ENCODE data around the gene SIRT4.

SIRT4 gene

DNA sequence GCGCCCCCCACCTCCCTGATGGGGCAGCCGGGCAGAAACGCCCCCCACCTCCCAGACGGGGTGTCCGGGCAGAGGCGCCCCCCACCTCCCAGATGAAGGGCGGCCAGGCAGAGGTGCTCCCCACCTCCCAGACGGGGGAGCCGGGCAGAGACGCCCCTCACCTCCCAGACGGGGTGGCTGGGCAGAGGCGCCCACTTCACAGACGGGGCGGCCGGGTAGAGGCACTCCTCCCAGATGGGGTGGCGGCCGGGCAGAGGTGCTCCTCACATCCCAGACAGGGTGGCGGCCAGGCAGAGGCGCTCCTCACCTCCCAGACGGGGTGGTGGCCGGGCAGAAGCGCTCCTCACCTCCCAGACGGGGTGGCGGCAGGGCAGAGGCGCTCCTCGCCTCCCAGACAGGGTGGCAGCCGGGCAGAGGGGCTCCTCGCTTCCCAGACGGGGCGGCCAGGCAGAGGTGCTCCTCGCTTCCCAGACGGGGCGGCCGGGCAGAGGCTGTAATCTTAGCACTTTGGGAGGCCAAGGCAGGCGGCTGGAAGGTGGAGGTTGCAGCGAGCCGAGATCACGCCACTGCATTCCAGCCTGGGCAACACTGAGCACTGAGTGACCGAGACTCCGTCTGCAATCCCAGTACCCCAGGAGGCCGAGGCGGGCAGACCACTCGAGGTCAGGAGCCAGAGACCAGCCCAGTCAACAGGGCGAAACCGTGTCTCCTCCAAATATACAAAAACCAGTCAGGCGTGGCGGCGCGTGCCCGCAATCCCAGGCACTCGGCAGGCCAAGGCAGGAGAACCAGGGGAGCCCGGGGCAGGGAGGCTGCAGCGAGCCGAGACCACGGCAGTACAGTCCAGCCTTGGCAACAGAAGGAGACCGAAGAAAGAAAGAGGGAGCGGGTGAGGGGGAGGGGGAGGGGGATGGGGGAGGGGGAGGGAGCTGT, 23.7 kb upstream of the SIRT4 start:
- no peak for DNase-seq (ENCODE audit: low read depth)

DNA sequence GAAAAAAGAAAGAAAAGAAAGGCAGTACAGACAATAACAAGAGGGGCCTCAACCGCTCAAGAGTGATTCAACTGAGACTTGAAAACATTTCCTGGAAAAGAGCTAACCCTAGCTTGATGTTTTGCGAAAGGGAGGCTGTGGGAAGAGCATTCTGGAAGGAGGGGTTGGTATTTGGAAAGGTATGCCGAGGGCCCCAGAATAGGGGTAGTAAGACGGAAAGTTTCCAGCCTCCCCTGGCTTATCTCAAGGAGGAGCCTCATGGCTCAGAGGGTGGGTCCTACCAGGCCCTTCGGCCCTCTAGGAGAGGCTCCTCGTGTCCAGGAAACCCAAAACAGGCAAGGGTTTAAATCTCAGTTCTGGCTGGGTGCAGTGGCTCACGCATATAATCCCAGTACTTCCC, 18.8 kb upstream of the SIRT4 start:
- no peak for DNase-seq (ENCODE audit: low read depth)

- no peak for DNase-seq (ENCODE audit: low read depth)
These were observed 17.7 kb upstream of the SIRT4 start for GRCh38 chr12:120284381-120284780.

GRCh38 chr12:120286768-120287490, 15.2 kb upstream of the SIRT4 start:
- no peak for DNase-seq (ENCODE audit: low read depth)

DNA sequence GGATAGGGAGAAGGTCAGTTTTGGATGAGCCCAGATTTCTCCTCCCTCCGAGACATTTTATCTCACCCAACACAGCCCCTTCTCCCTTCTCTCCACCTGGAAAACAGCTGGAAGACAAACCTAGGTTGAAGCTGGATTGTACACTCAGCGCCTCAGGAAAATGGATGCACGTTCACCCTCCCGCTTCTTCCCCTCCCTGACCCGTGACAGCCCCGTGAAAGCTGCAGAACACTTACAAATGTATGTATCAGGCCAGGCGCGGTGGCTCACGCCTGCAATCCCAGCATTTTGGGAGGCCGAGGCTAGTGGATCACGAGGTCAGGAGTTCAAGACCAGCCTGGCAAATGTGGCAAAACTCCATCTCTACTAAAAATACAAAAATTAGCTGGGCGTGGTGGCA, 14.6 kb upstream of the SIRT4 start:
- no peak for DNase-seq (ENCODE audit: low read depth)

DNA sequence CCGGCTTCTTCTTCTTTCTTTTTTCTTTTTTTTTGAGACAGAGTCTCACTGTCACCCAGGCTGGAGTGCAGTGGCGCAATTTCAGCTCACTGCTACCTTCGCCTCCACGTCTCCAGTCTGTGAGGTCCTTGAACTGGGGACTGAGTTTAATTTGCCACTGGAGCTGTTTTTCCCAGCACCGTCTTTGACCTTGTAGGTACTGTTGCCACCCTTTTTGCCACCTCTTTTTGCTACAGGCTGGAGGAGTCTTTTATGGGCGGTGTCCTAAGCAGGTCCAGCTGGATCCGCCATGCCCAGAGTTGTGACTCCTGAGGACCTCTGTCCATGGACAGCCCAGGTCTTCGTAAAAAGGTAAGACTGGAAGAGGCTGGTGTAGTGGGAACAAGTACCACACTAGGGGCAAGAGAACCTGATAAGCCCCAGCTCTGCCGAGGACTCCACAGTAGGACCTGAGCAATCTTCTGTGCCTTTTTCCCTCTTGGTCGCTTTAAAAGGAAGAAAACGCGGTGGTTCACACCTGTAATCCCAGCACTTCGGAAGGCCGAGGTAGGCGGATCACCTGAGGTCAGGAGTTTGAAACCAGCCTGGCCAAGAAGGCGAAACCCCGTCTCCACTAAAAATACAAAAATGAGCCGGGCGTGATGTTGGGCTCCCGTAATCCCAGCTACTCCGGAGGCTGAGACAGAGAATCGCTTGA, 11.4 kb upstream of the SIRT4 start:
- DNase-seq (ENCODE audit: low read depth), result no peak

DNA sequence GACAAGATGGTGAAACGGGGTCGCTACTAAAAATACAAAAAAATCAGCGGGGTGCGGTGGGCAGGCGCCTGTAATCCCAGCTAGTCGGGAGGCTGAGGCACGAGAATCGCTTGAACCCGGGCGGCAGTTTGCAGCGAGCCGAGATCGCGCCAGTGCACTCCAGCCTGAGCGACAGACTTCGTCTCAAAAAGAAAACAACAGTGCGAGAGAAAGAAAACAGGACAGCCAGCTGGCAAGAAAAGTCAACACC, 9.8 kb upstream of the SIRT4 start:
- no peak for DNase-seq (ENCODE audit: low read depth)

DNA sequence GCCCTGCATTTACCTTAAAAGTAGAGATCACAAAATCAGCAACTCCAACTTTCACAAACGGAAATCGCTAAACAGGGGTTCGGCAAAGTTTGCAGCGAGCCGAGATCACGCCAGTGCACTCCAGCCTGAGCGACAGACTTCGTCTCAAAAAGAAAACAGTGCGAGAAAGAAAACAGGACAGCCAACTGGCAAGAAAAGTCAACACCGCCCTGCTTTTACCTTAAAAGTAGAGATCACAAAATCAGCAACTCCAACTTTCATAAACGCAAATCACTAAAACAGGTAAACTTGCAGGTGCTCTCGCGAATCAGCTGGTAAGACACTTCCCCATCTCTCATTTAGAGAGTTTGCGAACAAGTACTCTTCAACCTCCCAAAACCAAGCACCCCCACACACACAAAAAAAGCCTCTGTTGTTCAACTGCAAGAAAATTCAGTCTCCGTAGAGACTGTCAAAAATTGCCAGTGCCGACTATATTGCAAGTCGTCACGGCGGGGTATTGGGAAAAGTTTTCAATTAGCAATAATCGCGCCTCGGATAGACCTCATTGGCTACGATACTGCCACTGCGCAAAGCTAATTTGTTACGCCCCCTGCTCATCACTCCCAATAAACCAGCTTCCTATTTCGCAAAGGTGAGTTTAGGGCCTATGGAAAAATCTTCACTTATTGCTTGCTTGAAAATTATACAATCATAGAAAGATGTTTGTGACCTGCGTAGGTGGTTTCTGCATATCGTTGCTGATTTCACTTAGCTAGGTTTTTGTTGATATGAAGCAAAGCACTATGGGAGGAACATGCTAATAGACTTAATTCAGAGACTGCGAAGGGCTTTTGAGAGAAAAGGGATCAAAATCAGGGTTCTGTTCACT, 9.2 kb upstream of the SIRT4 start, which contains the start of gene RNU4-1:
Gene RNU4-1, minus strand, starts transcription at position 577 of the 871 bp plus-strand sequence.
- DNase-seq (ENCODE audit: low read depth), result peak; percentile 54

GRCh38 chr12:120314220-120314619, 12.1 kb downstream of the SIRT4 start:
- DNase-seq (ENCODE audit: low read depth), result no peak

GRCh38 chr12:120316798-120317223, 14.7 kb downstream of the SIRT4 start:
- no peak for DNase-seq (ENCODE audit: low read depth)

- DNase-seq (ENCODE audit: low read depth), result peak; percentile 97
These were observed 15.3 kb downstream of the SIRT4 start for GRCh38 chr12:120317224-120318105.

- DNase-seq (ENCODE audit: low read depth), result no peak
These were observed 19.5 kb downstream of the SIRT4 start for GRCh38 chr12:120321382-120322202.

DNA sequence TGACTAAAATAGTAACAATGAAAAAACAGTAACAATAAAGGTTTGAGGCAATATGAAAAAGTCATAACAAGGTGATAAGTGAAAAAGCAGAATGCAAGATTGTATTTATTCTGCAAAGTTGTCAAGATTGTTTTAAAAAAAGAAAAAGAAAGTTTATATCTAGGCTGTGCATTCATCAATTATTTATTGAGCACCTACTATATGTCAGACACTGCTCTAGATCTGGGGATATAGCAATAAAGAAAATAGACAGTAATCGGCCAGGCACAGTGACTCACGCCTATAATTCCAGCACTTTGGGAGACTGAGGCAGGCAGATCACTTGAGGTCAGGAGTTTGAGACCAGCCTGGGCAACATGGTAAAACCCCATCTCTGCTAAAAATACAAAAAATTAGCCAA, 21.7 kb downstream of the SIRT4 start:
- no peak for DNase-seq (ENCODE audit: low read depth)

DNA sequence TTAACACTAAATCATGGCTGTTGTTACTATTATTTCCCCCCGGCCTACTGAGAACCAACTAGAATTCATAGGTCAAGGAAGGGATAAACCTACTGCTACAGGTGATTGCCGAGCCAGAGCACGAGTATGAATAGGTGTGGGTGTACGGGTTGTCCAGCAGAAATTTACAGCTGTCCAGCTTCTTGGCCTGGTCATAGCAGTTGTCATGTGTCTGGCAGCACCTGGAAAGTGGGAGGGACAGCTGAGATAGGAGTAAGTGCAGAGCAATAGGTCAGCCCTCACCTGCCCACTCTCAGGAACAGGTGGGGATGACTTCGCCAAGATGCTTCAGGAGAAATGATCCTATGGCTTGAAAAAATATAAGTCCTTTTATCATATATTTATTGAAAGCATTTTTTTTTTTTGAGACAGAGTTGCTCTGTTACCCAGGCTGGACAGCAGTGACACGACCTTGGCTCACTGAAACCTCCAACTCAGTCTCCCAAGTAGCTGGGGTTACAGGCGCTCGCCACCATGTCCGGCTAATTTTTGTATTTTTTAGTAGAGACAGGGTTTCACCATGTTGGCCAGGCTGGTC, 22.8 kb downstream of the SIRT4 start:
- DNase-seq (ENCODE audit: low read depth), result no peak

DNA sequence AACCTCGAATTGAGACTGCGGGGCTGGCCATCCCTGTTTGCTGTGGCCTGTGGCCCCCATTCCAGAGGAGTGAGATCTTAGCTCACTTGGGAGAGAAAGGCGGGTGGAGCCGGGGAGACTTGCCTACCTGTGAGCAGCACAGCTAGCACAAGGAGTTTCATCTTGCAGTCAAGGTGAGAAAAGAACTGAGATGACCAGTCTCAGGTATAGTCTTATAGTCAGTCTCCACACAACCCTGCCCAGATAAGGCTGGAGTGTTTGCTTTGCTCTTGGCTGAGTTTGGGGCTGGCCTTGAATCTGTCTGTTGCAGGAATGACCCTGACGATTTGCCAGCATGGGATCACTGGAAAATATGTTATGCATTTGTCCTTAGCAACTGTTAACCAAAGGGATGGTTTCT, 25.5 kb downstream of the SIRT4 start, which contains the start of gene PLA2G1B:
Gene PLA2G1B, minus strand, starts transcription at position 187 of the 400 bp plus-strand sequence. Its CDS starts 26 bp downstream, at position 161.
- DNase-seq (ENCODE audit: low read depth), result no peak

- DNase-seq (ENCODE audit: low read depth), result no peak
These were observed 26.1 kb downstream of the SIRT4 start for GRCh38 chr12:120328228-120328627.

DNA sequence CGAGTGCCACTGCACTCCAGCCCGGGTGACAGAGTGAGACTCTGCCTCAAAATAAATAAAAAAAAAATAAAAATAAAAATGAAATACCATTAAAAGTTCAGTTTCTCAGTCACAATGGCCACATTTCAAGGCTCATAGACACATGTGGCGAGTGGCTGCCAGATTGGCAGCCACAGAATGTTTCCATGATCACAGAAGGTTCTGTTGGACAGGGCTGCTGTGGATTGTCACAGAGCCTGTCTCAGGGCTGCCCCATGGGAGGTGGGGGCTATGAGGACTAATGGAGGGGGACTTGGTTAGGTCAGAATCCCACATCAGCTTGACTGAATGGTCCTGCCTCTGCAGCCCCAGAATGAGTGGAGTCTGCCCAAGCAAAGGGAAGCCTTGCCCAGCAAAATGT, 29.3 kb downstream of the SIRT4 start:
- DNase-seq (ENCODE audit: low read depth), result no peak

- no peak for DNase-seq (ENCODE audit: low read depth)
These were observed 29.9 kb downstream of the SIRT4 start for GRCh38 chr12:120332041-120332440.

GRCh38 chr12:120332523-120332922, 30.4 kb downstream of the SIRT4 start:
- no peak for DNase-seq (ENCODE audit: low read depth)

Measured in CMK (cell line).